ENCODE measurements around the gene TLR5. TPM values are rescaled to one million over a fixed set of nuclear protein-coding genes. Genes with fewer than 3 reads are reported as not detected.

The TLR5 gene
- total RNA-seq, 1 experiment from 2014 or later, result 0.11 TPM

DNA sequence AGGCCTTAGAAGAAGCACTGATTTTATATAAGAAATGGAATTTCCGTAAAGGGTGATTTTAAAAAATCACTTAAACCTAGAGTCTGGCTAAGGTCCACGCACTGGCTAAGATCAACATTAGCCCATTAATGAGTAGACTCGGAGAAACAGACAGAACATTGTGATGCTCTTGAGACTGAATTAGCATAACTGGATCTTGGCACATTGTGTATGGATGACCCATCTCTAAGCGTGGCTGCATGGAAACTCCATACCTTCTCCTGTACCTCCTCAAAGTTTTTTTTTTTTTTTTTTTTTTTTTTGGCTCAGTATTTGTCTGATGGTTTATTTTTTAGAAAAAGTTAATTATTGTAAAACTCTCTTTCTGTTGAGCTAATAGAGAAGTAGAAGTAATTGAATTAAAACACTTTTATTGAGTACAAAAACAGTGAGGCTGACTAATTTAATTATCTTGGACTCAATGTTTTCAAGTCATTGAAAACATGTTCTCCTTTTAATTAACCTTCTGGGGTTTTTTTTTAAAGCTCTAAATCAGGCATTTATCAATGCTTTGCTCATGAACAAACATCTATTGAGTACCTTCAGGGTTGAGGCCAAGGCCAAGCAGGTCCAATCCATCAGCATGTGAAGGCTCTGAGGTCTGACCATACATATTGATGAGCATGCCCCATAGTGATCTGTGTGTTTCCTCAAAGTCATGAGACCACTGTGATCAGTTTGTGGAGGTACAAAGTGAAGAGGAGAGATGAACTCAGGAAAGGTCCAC is 74.0 kb downstream of the TLR5 start:
- DNase-seq (ENCODE audit: low read depth), result no peak

DNA sequence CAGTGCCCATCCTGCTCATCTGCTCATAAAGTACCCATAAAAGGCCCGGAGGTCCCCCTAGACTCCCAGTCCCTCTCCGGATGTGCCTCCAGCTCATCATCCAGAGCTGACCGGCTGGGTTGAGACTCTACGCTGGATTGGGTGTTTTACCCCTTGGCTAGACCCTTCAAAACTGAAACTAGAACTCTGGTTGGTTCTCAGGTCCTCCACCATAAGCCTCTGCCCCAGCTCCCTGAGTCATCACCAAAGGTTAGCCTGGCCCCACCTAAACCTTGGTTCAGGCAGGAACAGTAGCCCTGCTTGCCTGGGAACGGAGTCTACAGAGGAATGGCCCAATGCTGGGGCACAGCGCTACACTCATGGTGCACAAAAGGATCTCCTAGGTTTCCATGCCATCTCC is 75.1 kb downstream of the TLR5 start:
- no peak for DNase-seq (ENCODE audit: low read depth)

DNA sequence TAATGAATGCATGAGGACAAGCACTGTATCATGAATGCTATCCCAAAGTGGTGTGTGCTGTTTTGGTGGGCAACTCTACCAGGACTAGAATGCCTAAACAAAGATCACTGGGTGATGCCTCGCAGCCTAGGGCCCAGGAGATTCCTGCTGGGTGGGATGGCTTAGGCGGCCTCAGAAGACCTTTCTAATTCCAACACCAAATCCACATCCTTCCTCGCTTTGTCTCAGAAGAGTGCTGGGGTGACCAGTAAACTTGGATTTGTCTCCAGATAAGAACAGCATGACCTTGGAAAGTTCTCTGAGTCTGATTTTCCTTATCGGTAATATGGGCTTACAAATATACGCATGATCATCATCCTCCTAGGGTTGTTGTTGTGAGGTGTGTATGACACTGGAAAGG is 76.6 kb downstream of the TLR5 start:
- no peak for DNase-seq (ENCODE audit: low read depth)

GRCh38 chr1:223062177-223062576 is 80.9 kb downstream of the TLR5 start:
- DNase-seq (ENCODE audit: low read depth), result no peak

DNA sequence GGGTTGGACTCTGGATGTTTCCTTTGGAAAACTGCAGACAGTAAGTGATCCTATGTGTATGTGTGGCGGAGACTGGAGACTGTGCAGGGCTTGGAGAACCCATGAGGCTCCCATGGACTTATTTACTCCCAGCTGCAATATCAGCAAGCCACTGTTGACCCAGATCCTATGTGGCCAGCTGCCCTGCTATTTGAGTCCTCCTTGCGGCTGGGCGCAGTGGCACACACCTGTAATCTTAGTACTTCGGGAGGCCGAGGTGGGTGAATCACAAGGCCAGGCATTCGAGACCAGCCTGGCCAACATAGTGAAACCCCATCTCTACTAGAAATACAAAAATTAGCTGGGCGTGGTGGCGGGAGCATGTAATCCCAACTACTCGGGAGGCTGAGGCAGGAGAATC is 83.5 kb downstream of the TLR5 start:
- no peak for DNase-seq (ENCODE audit: low read depth)

Other genes with a start within 250 kb of the TLR5 start
- 0.92 and 3.8 TPM in 2 replicates for gene SUSD4, start 220.9 kb upstream of the TLR5 start, total RNA-seq (2014; rRNA removed)

All from LHCN-M2 (cell line).